Measurements from ENCODE around the gene POLA1. TPM values are rescaled to one million over a fixed set of nuclear protein-coding genes. Genes with fewer than 3 reads are reported as not detected.

POLA1 gene
- total and polyA plus RNA-seq, 4 experiments from 2014 or later, result 4.9 to 9.1 (median 7.0) TPM

DNA sequence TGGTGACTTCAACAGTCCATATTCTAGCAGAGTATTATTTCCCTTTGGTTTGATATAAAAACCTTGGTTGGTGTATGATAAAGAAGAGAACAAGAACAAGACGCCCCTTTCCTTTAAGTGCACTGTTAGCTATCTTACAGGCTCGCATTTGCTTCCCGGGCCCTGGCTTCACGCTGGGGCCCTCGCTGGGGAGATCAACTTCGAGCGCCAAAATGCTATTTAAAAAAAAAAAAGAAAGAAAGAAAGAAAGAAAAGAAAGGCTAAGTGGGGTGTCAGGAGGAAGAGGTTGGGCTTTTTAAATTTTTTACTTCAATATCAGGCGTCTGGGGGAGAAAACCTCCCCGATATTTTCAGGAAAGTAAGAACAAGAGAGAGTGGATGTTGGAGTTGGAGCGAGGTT lies 310.3 kb downstream of the POLA1 start:
- intact Hi-C loops (cut with micrococcal nuclease), result no loop called here
- peaks cover 22 to 29% of the 10 kb centered on the region in 2 donors for H3K27me3 Mint-ChIP-seq

DNA sequence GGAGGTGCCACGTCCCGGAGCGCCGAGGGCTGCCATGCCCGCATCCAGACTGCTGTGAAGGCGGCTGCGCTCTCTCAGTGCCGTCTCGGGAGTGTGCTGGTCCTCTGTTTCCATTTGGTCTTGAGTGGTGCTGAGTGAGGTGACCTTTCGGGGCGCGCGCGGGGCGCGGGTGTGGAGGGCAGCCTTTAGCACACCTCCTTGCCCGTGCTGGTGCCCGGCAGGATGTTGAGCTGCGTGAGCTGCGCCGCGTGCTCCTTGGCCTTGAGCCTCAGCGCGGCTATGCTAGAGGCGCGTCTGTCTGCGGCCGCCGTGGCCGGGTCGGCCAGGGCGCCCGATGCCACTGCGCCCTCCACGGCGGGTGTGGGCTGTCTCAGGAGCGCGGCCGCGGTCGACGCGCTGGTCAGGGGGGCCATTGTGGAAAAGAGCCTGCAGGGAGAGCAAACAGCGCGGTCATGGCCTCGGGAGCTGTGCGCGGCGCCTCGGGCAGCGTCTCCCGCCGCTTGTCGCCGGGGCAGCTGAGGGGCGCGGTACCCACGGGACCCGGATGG lies 310.8 kb downstream of the POLA1 start:
- no peaks in the 10 kb centered on the region for H3K27me3 ChIP-seq (ENCODE audit: insufficient read depth, low read length)
- no peaks in the 10 kb centered on the region for H3K4me1 ChIP-seq (ENCODE audit: insufficient read depth, low read length)
- H3K9me3 Mint-ChIP-seq, result peaks cover 0 to 4% (median 0%) of the 10 kb centered on the region in 8 donors
- H3K4me3 ChIP-seq (ENCODE audit: low read length in 2 of 2), result no peak overlapping the region
- no peak overlapping the region for H3K27ac ChIP-seq (ENCODE audit: low read depth, low read length)
- intact Hi-C loops (cut with micrococcal nuclease), result no loop called here
- ChIA-PET POLR2A (ENCODE audit: partially characterized antibody) (no interaction called here), CTCF (ENCODE audit: partially characterized antibody) (no interaction called here)
- H3K4me1 Mint-ChIP-seq, result peaks cover 9 to 29% (median 15%) of the 10 kb centered on the region in 4 donors
- H3K27me3 Mint-ChIP-seq, result peaks cover 22 to 31% of the 10 kb centered on the region in 2 donors
- no peaks in the 10 kb centered on the region for H3K36me3 Mint-ChIP-seq
- no peak overlapping the region for H3K27ac Mint-ChIP-seq
- peak overlapping the region in 3 of 8 donors; percentile 17 to 39 (median 35) for H3K4me3 Mint-ChIP-seq
- no peaks in the 10 kb centered on the region for H3K36me3 ChIP-seq (ENCODE audit: insufficient read depth, low read length)
- DNase-seq, result no peak
- no peaks in the 10 kb centered on the region for H3K9me3 ChIP-seq (ENCODE audit: control insufficient read depth in 1 of 2, low read length in 2 of 2)

More for the DNA sequence above, 310.3 kb downstream of the POLA1 start:
- ChIA-PET POLR2A (ENCODE audit: partially characterized antibody) (no interaction called here), CTCF (ENCODE audit: partially characterized antibody) (no interaction called here)
- no peaks in the 10 kb centered on the region for H3K36me3 ChIP-seq (ENCODE audit: insufficient read depth, low read length)
- H3K27ac Mint-ChIP-seq, result peak overlapping the region in 1 of 7 donors; percentile 17
- peaks cover 0 to 4% (median 0%) of the 10 kb centered on the region in 8 donors for H3K9me3 Mint-ChIP-seq
- H3K4me1 ChIP-seq (ENCODE audit: insufficient read depth, low read length), result no peaks in the 10 kb centered on the region
- no peak overlapping the region for H3K27ac ChIP-seq (ENCODE audit: low read depth, low read length)
- no peaks in the 10 kb centered on the region for H3K27me3 ChIP-seq (ENCODE audit: insufficient read depth, low read length)
- H3K4me3 Mint-ChIP-seq, result peak overlapping the region in 5 of 8 donors; percentile 4 to 44 (median 41)
- H3K9me3 ChIP-seq (ENCODE audit: control insufficient read depth in 1 of 2, low read length in 2 of 2), result no peaks in the 10 kb centered on the region
- H3K36me3 Mint-ChIP-seq, result no peaks in the 10 kb centered on the region
- H3K4me1 Mint-ChIP-seq, result peaks cover 9 to 29% (median 15%) of the 10 kb centered on the region in 4 donors
- DNase-seq, result no peak
- H3K4me3 ChIP-seq (ENCODE audit: low read length in 2 of 2), result no peak overlapping the region

DNA sequence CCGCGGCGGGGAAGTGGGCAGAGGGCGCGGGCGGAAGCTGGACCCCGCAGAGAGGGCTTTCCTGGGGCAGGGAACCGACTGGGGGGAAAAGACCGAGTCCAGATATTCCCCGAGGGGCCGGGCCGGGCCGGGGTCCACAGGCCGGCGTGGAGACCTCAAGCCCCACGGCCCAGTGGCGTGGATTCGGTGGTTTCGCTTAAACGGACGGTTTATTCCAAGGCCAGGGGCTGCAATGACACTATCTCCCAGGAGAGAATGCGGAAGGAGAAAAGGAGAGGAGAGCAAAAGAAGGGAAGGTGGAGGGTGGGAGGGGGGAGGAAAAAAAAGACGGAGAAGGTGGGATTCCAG lies 311.3 kb downstream of the POLA1 start:
- peaks cover 22 to 31% of the 10 kb centered on the region in 2 donors for H3K27me3 Mint-ChIP-seq
- intact Hi-C loops (cut with micrococcal nuclease), result no loop called here
- DNase-seq, result no peak
- H3K9me3 ChIP-seq (ENCODE audit: control insufficient read depth in 1 of 2, low read length in 2 of 2), result no peaks in the 10 kb centered on the region
- ChIA-PET POLR2A (ENCODE audit: partially characterized antibody) (no interaction called here), CTCF (ENCODE audit: partially characterized antibody) (interaction anchor here (1.2 kb wide), 1 partner anchor 165 kb away, joined by 3 read pairs; no protein-coding TSS in a partner anchor)
- H3K36me3 Mint-ChIP-seq, result no peaks in the 10 kb centered on the region
- no peaks in the 10 kb centered on the region for H3K36me3 ChIP-seq (ENCODE audit: insufficient read depth, low read length)
- H3K4me1 ChIP-seq (ENCODE audit: insufficient read depth, low read length), result no peaks in the 10 kb centered on the region
- H3K4me3 ChIP-seq (ENCODE audit: low read length in 2 of 2), result no peak overlapping the region
- H3K9me3 Mint-ChIP-seq, result peaks cover 0 to 4% (median 0%) of the 10 kb centered on the region in 8 donors
- no peaks in the 10 kb centered on the region for H3K27me3 ChIP-seq (ENCODE audit: insufficient read depth, low read length)
- no peak overlapping the region for H3K27ac Mint-ChIP-seq
- no peak overlapping the region for H3K27ac ChIP-seq (ENCODE audit: low read depth, low read length)
- H3K4me1 Mint-ChIP-seq, result peaks cover 9 to 29% (median 15%) of the 10 kb centered on the region in 4 donors
- H3K4me3 Mint-ChIP-seq, result no peak overlapping the region

- Histone ChIP-seq H3K4me3 (ENCODE audit: low read length in 2 of 2) (no peak overlapping the region), H3K27ac (ENCODE audit: low read depth, low read length) (no peak overlapping the region), H3K27me3 (ENCODE audit: insufficient read depth, low read length) (no peaks in the 10 kb centered on the region), H3K9me3 (ENCODE audit: control insufficient read depth in 1 of 2, low read length in 2 of 2) (no peaks in the 10 kb centered on the region), H3K4me1 (ENCODE audit: insufficient read depth, low read length) (no peaks in the 10 kb centered on the region), H3K36me3 (ENCODE audit: insufficient read depth, low read length) (no peaks in the 10 kb centered on the region)
- peaks cover 9 to 29% (median 15%) of the 10 kb centered on the region in 4 donors for H3K4me1 Mint-ChIP-seq
- H3K36me3 Mint-ChIP-seq, result no peaks in the 10 kb centered on the region
- intact Hi-C loops (cut with micrococcal nuclease), result no loop called here
- no peak overlapping the region for H3K27ac Mint-ChIP-seq
- CTCF ChIA-PET (ENCODE audit: partially characterized antibody), result interaction anchor here (1.2 kb wide), 1 partner anchor 166 kb away, joined by 3 read pairs; no protein-coding TSS in a partner anchor
- peak overlapping the region in 4 of 8 donors; percentile 20 to 47 (median 36) for H3K4me3 Mint-ChIP-seq
- H3K27me3 Mint-ChIP-seq, result peaks cover 26 to 34% of the 10 kb centered on the region in 2 donors
- peaks cover 0 to 4% (median 0%) of the 10 kb centered on the region in 8 donors for H3K9me3 Mint-ChIP-seq
- POLR2A ChIA-PET (ENCODE audit: partially characterized antibody), result no interaction called here
- DNase-seq, result no peak
These were observed 311.9 kb downstream of the POLA1 start for GRCh38 chrX:25005382-25006185.

GRCh38 chrX:25006586-25007058 lies 312.9 kb downstream of the POLA1 start:
- Mint-ChIP-seq H3K4me1 (peaks cover 9 to 27% (median 15%) of the 10 kb centered on the region in 4 donors), H3K4me3 (peak overlapping the region in 5 of 8 donors; percentile 14 to 63 (median 29)), H3K36me3 (no peaks in the 10 kb centered on the region), H3K27ac (no peak overlapping the region), H3K27me3 (peaks cover 30 to 37% of the 10 kb centered on the region in 2 donors), H3K9me3 (peaks cover 0 to 4% (median 0%) of the 10 kb centered on the region in 8 donors)
- DNase-seq, result no peak
- no peak overlapping the region for H3K4me3 ChIP-seq (ENCODE audit: low read length in 2 of 2)
- no peaks in the 10 kb centered on the region for H3K36me3 ChIP-seq (ENCODE audit: insufficient read depth, low read length)
- H3K27me3 ChIP-seq (ENCODE audit: insufficient read depth, low read length), result no peaks in the 10 kb centered on the region
- H3K4me1 ChIP-seq (ENCODE audit: insufficient read depth, low read length), result no peaks in the 10 kb centered on the region
- CTCF ChIA-PET (ENCODE audit: partially characterized antibody), result no interaction called here
- no peaks in the 10 kb centered on the region for H3K9me3 ChIP-seq (ENCODE audit: control insufficient read depth in 1 of 2, low read length in 2 of 2)
- intact Hi-C loops (cut with micrococcal nuclease), result no loop called here
- no peak overlapping the region for H3K27ac ChIP-seq (ENCODE audit: low read depth, low read length)
- POLR2A ChIA-PET (ENCODE audit: partially characterized antibody), result no interaction called here

DNA sequence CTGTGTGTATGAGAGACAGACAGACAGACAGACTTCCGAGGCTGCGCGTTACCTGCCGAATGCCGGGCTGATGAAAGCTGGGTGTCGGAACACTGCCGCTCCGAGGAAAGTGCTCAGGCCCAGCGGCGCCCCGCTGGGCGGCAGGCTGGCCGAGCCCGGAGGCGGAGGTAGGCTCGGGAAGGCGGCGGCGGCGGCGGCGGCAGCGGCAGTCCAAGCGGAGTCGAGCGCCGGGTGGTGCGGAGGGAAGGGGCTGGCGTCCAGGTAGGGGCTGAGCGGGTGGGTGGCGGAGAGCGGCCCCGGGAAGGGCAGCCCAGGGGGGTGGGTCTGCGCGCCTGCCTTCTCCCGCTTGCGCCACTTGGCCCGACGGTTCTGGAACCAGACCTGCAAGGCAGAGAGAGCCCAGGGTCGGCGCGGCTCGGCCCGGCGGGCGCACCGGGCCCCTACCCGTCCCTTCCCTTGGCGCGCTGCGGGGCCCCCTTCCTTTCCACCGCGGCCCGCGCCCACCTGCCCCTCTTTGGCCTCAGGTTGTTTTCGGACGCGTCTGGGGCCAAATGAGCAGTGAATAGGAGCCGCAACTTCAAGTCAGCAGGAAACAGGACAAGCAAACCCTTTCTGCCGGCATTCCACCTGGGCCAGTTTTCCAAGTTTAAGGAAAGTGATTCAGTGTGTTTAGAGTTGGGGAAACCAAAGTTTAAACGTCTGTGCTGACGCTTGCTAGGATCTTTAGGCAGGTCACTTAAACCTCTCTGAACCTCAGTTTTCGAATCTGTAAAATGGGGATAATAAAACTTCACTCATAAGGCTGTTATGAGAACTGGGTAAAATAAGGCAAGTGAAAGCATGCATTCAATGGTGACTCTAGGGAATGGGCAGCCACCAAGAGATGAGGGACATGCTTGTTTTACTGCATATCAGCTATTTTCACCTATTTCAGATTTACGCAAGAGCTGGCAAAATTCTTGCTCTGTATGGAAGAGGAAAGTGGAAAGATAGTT lies 313.6 kb downstream of the POLA1 start:
- intact Hi-C loops (cut with micrococcal nuclease), result no loop called here
- CTCF ChIA-PET (ENCODE audit: partially characterized antibody), result no interaction called here

More for the DNA sequence above, 313.6 kb downstream of the POLA1 start:
- Histone ChIP-seq H3K9me3 (ENCODE audit: control insufficient read depth in 1 of 2, low read length in 2 of 2) (no peaks in the 10 kb centered on the region), H3K27me3 (ENCODE audit: insufficient read depth, low read length) (no peaks in the 10 kb centered on the region), H3K4me3 (ENCODE audit: low read length in 2 of 2) (no peak overlapping the region), H3K36me3 (ENCODE audit: insufficient read depth, low read length) (no peaks in the 10 kb centered on the region), H3K4me1 (ENCODE audit: insufficient read depth, low read length) (no peaks in the 10 kb centered on the region), H3K27ac (ENCODE audit: low read depth, low read length) (no peak overlapping the region)
- H3K4me1 Mint-ChIP-seq, result peaks cover 7 to 24% (median 13%) of the 10 kb centered on the region in 4 donors
- H3K27ac Mint-ChIP-seq, result peak overlapping the region in 1 of 7 donors; percentile 19
- H3K9me3 Mint-ChIP-seq, result peaks cover 0 to 4% (median 0%) of the 10 kb centered on the region in 8 donors
- H3K27me3 Mint-ChIP-seq, result peaks cover 30 to 36% of the 10 kb centered on the region in 2 donors
- POLR2A ChIA-PET (ENCODE audit: partially characterized antibody), result no interaction called here
- H3K36me3 Mint-ChIP-seq, result no peaks in the 10 kb centered on the region
- DNase-seq, result no peak
- peak overlapping the region in 3 of 8 donors; percentile 14 to 63 (median 21) for H3K4me3 Mint-ChIP-seq

All from CD4-positive, alpha-beta memory T cell (primary cell).